AG04449 (cell line): Measurements from ENCODE around the gene ARHGAP36.

Source experiments
- CTCF ChIA-PET: fragments of 350-600 bp; formaldehyde crosslinking; extraction: SDS; loops from one replicate; lab custom pipeline; 2021; ENCODE audit warnings: antibody characterized with exemption; lab: Yijun Ruan, JAX
- POLR2A ChIA-PET: fragments of 400-600, 350-600 bp; formaldehyde crosslinking; extraction: SDS; loops from one replicate; lab custom pipeline; 2020; ENCODE audit warnings: antibody characterized with exemption, inconsistent platforms; lab: Yijun Ruan, JAX
- DNase-seq: peaks from one replicate; pipeline ENCODE4 v3.0.0-alpha.2; 2010; ENCODE audit warnings: low read depth, low spot score
- H3K4me3 ChIP-seq: 2 replicates; pipeline ENCODE4 v1.5.1; 2011; ENCODE audit warnings: low read depth, mild to moderate bottlenecking, control low read depth, low read length
- CTCF ChIP-seq: IDR thresholded peaks from one replicate; pipeline ENCODE4 v1.5.1; 2011; ENCODE audit warnings: mild to moderate bottlenecking, moderate library complexity, low read length, control low read depth, inconsistent platforms; ENCODE audit not compliant: insufficient read depth; ENCODE audit errors: missing control alignments

The ARHGAP36 gene

GRCh38 chrX:131066237-131066636 lies 8.1 kb downstream of the ARHGAP36 start:
- ChIA-PET CTCF (no interaction called here), POLR2A (no interaction called here)
- TF ChIP-seq CTCF: no peak
- H3K4me3 ChIP-seq: no peak overlapping the region
- DNase-seq: no peak

DNA sequence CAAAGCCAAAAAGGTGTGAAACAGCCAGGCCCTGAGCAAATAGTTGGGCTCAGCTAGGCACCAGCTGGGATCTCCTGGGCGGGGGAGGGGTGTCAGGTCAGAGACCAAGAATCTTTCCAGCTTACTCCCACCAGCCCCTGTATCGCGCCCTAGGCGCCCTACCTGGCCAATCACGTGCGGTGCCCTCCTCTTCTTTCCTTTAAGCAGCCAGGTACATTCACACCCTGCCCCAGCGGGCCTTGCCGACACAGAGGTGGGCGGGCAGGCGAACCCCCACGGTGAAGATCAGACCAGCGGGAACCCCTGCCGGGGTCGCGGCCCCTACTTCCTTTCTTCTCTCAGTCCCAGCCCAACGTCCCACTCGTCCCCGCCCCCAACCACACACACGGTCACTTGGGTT lies 9.1 kb downstream of the ARHGAP36 start:
- ChIA-PET POLR2A (no interaction called here), CTCF (no interaction called here)
- H3K4me3 ChIP-seq: no peak overlapping the region
- no peak for TF ChIP-seq CTCF
- DNase-seq: no peak

DNA sequence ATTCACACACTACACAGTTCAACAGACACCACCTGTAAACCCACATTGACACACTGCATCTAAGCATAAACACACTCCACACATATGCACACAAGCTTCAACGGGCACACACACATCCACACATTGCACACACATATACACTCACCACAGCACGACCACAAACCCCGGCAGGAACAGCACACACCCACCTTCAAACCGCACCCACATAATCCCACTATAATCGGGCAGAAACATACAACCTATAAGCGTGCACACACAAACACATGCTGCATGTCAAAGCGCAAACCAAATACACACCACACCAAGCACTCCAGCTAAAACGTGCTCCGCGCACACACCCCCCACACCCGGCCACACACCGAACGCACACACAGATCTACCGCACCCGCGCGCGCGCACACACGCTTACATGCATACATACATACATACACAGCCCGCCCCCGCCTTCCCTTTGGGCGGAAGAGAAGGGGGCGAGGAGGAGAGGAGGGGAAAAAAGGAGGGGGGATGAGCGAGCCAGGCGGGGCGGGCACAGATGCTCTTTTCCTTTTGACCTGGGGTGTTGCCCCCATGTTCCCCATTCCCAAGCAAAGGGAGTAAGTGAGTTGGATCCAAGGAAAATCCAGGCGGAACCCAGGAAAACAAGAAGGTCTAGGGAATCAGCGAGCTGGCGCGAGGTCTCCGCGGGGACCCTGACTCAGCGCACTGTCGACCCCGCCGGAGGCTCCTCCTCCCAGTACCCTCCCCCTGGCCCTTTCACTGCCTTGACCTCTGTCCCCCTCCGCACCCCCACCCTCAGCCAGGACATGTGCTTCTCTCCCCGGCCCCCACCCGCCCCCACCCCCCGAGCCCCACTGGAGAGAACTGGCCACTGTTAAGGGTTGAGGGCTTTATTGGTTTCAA lies 9.9 kb downstream of the ARHGAP36 start:
- no peak for DNase-seq
- H3K4me3 ChIP-seq: no peak overlapping the region
- ChIA-PET CTCF (interaction anchor here (0.6 to 1.0 kb wide), 2 partner anchors 28 to 72 kb away, joined by 3 read pairs; no protein-coding TSS in a partner anchor), POLR2A (no interaction called here)
- no peak for TF ChIP-seq CTCF

GRCh38 chrX:131068945-131069719 lies 11.0 kb downstream of the ARHGAP36 start:
- no peak for DNase-seq
- ChIA-PET CTCF (interaction anchor here (0.6 to 1.0 kb wide), 2 partner anchors 29 to 73 kb away, joined by 3 read pairs; no protein-coding TSS in a partner anchor), POLR2A (no interaction called here)
- peak; percentile 15 for TF ChIP-seq CTCF
- no peak overlapping the region for H3K4me3 ChIP-seq

DNA sequence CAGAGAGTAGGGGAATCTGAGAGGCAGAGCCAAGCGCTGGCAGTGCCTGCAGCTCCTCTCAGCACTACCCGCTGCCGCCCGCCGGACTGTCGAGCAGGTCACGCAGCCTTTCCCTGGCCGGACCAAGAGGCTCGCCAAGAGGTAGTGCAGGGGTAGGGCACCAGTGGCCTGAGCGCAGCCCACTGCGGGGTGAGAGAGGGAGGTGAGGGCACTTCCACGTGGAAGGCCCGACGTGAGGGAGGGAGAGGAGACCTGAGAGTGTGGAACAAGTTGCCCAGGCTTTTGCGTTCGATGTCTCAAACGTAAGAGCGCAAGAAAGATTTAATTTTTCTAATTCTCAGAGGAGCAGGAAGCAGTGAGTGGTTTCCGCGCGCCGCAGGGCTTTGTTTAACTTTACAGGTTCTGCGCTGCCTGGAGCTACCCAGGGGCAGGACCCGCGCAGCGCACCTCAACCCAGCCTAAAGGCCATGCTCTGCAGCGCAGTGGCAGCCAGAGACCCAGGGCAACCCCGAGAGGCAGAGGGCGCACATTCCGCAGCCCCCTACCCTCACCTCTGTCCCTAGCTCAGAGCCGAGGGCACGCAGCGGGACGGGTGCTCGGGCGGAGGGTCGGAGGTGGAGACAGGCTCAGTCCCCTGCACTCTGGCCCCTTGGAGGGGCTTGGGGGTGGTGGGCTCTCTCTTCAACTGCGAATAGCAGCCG lies 14.9 kb downstream of the ARHGAP36 start:
- TF ChIP-seq CTCF: no peak
- no peak for DNase-seq
- POLR2A ChIA-PET: no interaction called here
- CTCF ChIA-PET: no interaction called here
- H3K4me3 ChIP-seq: no peak overlapping the region

DNA sequence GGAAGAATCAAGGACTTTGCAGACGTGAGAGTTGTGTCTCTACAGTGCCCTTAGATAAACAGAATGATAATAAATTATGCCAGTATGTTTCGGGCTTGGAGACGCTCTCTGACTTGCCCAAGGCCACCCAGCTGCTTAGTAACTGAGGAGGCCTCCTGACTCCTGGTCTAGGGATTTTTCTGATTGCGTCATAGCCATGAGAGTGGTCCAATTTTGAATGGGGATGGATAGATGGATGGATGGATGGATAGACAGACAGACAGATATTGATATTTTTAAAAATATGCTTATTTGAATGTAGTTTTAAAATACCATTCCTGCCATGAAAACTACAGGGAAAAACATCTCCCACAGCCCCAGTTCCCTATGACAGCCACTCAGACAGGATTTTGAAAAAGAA lies 15.5 kb downstream of the ARHGAP36 start:
- POLR2A ChIA-PET: no interaction called here
- CTCF ChIA-PET: no interaction called here
- DNase-seq: no peak
- H3K4me3 ChIP-seq: no peak overlapping the region
- TF ChIP-seq CTCF: no peak
